22Rv1 (cell line): ENCODE measurements around the gene ADAMTS10.

ENCODE experiments used
- ZFX ChIP-seq: fragments of 450-650 bp; IDR thresholded peaks from 2 replicates; pipeline ENCODE4 v1.6.1; 2017; ENCODE audit warnings: antibody characterized with exemption, borderline replicate concordance
- TF ChIP-seq, protein P1 (sequence below): fragments of 450-650 bp; IDR thresholded peaks from 2 replicates; pipeline ENCODE4 v1.5.1; 2017; ENCODE audit warnings: mild to moderate bottlenecking

GRCh38 chr19:8610041-8610935 lies at the start of gene ADAMTS10:
- TF ChIP-seq, protein P1, sequence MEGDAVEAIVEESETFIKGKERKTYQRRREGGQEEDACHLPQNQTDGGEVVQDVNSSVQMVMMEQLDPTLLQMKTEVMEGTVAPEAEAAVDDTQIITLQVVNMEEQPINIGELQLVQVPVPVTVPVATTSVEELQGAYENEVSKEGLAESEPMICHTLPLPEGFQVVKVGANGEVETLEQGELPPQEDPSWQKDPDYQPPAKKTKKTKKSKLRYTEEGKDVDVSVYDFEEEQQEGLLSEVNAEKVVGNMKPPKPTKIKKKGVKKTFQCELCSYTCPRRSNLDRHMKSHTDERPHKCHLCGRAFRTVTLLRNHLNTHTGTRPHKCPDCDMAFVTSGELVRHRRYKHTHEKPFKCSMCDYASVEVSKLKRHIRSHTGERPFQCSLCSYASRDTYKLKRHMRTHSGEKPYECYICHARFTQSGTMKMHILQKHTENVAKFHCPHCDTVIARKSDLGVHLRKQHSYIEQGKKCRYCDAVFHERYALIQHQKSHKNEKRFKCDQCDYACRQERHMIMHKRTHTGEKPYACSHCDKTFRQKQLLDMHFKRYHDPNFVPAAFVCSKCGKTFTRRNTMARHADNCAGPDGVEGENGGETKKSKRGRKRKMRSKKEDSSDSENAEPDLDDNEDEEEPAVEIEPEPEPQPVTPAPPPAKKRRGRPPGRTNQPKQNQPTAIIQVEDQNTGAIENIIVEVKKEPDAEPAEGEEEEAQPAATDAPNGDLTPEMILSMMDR: no peak
- TF ChIP-seq ZFX: no peak
